Hepatocyte (in vitro differentiated cells): ENCODE measurements around the gene SNAP23. TPM values are rescaled to one million over a fixed set of nuclear protein-coding genes. Genes with fewer than 3 reads are reported as not detected.

ENCODE experiments used
- DNase-seq: peaks from one replicate; pipeline ENCODE4 v3.0.0-alpha.2; 2016; ENCODE audit warnings: low spot score
- H2AFZ ChIP-seq: fragments of 200-600 bp; sonication (generic); 2 replicates; pipeline ENCODE4 v1.6.0; 2016; ENCODE audit warnings: antibody characterized with exemption, mild to moderate bottlenecking
- H3K27ac ChIP-seq: fragments of 200-600 bp; sonication (generic); 2 replicates; pipeline ENCODE4 v1.5.1; 2016; ENCODE audit warnings: mild to moderate bottlenecking
- H3K27me3 ChIP-seq: fragments of 200-600 bp; sonication (generic); 2 replicates; pipeline ENCODE4 v1.6.1; 2016
- H3K36me3 ChIP-seq: fragments of 200-600 bp; sonication (generic); replicated peaks from 2 replicates; pipeline ENCODE4 v1.5.1; 2016; ENCODE audit warnings: low read depth; ENCODE audit not compliant: insufficient read depth
- H3K4me1 ChIP-seq: fragments of 200-600 bp; sonication (generic); 2 replicates; pipeline ENCODE4 v1.5.1; 2016; ENCODE audit warnings: mild to moderate bottlenecking, moderate library complexity; ENCODE audit not compliant: insufficient read depth
- H3K4me2 ChIP-seq: fragments of 200-600 bp; sonication (generic); 2 replicates; pipeline ENCODE4 v1.6.0; 2016
- H3K4me3 ChIP-seq: fragments of 200-600 bp; sonication (generic); 2 replicates; pipeline ENCODE4 v1.5.1; 2016; ENCODE audit warnings: mild to moderate bottlenecking
- H3K79me2 ChIP-seq: fragments of 200-600 bp; sonication (generic); 2 replicates; pipeline ENCODE4 v1.6.0; 2017; ENCODE audit warnings: mild to moderate bottlenecking
- H3K9me2 ChIP-seq: fragments of 200-600 bp; sonication (generic); replicated peaks from 2 replicates; pipeline ENCODE4 v1.6.0; 2017; ENCODE audit warnings: mild to moderate bottlenecking; ENCODE audit not compliant: insufficient read depth
- H3K9me3 ChIP-seq: fragments of 200-600 bp; sonication (generic); 2 replicates; pipeline ENCODE4 v1.5.1; 2016; ENCODE audit warnings: low read depth, mild to moderate bottlenecking
- H4K20me1 ChIP-seq: fragments of 200-600 bp; sonication (generic); 2 replicates; pipeline ENCODE4 v1.6.0; 2016; ENCODE audit warnings: mild to moderate bottlenecking; ENCODE audit not compliant: insufficient read depth, poor library complexity, severe bottlenecking
- CTCF ChIP-seq: fragments of 200-600 bp; sonication (generic); IDR thresholded peaks from 2 replicates; pipeline ENCODE4 v1.5.1; 2016; ENCODE audit warnings: antibody characterized with exemption, mild to moderate bottlenecking; ENCODE audit not compliant: poor library complexity
- EZH2 ChIP-seq: fragments of 200-600 bp; sonication (generic); IDR thresholded peaks from 2 replicates; pipeline ENCODE4 v1.6.1; 2016; ENCODE audit warnings: antibody characterized with exemption, mild to moderate bottlenecking, borderline replicate concordance
- EZH2phosphoT487 ChIP-seq: fragments of 200-600 bp; sonication (generic); IDR thresholded peaks from one replicate; pipeline ENCODE4 v1.6.1; 2018; ENCODE audit warnings: antibody characterized with exemption, mild to moderate bottlenecking, low read depth, moderate library complexity; ENCODE audit not compliant: unreplicated experiment, severe bottlenecking
- WGBS: methylation state at CpG from one replicate; pipeline ENCODE4 v1.1.6; 2016; ENCODE audit warnings: low lambda C conversion rate; ENCODE audit errors: missing lambda C conversion rate; 5-methylcytosine and 5-hydroxymethylcytosine counted together
- polyA plus RNA-seq: library from polyadenylated mRNA; unstranded; fragments of >200 nt; fragmentation: Nextera tagmentation; extraction: Ambion mirVana; gene quantifications from 2 replicates; pipeline ENCODE4 v1.2.1, GENCODE V29; 2016
- total RNA-seq: library from RNA; depleted of rRNA; stranded (reverse); fragments of >200 nt; gene quantifications from 2 replicates; pipeline ENCODE4 v1.2.3, GENCODE V29; 2014

The SNAP23 gene
- total and polyA plus RNA-seq, 2 experiments from 2014 or later, result 82.7 to 123 TPM

DNA sequence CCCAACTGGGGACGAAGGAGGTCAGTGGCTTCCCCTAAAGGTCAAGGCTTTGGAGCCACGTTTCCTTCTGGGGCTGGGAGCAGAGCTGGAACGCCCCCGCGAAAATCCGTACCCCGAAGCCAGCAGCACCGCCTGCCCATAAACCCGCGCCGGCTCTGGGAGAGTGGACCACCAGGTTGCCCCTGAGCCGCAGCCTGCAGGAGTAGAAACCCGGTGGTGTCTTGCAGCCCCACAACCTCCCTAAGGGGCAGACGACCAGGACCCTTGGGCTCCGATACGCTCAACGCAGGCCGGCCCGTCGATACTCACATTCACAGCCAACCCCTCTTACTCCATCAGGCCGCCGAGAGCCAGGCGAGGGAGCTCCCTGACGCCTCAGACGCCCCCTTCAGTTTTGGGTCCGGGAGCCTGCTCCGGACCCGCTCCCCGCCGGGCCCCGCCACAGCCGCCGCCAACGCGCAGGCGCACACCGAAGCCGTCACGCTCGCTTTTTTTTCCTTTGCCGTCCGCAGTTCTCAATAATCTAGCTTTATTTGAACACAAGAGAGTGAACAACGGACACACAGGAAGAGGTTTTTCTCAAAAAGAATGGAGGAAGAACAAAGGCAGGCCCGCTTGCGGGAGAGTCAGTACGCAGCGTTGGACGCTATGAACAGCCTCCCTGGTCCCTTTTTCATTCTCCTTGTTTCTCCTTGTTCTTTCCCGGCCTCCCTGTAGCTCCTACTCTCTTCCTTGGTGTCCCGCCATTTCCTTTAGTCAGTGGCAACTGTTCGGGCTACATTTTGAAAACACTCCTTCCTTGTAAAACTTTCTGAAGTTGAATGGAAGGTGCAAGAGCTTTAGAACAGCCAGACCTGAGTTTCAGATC, 4.5 kb upstream of the SNAP23 start, which contains the start of gene ZNF106:
Gene ZNF106 (minus strand): TSS at position 471 of the 868 bp plus-strand sequence. CDS start 18,852 bp downstream, outside the sequence.
- WGBS, result 2% methylated on average over 51 of the region's 51 CpGs
- no peaks in the 10 kb centered on the region for H4K20me1 ChIP-seq
- H3K79me2 ChIP-seq, result peaks cover 45% of the 10 kb centered on the region
- H3K4me2 ChIP-seq, result peak within 1 kb of the TSS; percentile 76
- peaks cover 20% of the 10 kb centered on the region for H3K4me1 ChIP-seq
- peak within 1 kb of the TSS; percentile 80 for H3K4me3 ChIP-seq
- no peak for TF ChIP-seq CTCF
- no peak for TF ChIP-seq EZH2
- no peak for TF ChIP-seq EZH2phosphoT487
- H3K27ac ChIP-seq, result peak within 1 kb of the TSS; percentile 99
- no peaks in the 10 kb centered on the region for H3K9me3 ChIP-seq
- no peaks in the 10 kb centered on the region for H3K36me3 ChIP-seq
- H3K9me2 ChIP-seq, result no peaks in the 10 kb centered on the region
- DNase-seq, result peak; percentile 94
- no peaks in the 10 kb centered on the region for H3K27me3 ChIP-seq
- peak within 1 kb of the TSS; percentile 75 for H2AFZ ChIP-seq

DNA sequence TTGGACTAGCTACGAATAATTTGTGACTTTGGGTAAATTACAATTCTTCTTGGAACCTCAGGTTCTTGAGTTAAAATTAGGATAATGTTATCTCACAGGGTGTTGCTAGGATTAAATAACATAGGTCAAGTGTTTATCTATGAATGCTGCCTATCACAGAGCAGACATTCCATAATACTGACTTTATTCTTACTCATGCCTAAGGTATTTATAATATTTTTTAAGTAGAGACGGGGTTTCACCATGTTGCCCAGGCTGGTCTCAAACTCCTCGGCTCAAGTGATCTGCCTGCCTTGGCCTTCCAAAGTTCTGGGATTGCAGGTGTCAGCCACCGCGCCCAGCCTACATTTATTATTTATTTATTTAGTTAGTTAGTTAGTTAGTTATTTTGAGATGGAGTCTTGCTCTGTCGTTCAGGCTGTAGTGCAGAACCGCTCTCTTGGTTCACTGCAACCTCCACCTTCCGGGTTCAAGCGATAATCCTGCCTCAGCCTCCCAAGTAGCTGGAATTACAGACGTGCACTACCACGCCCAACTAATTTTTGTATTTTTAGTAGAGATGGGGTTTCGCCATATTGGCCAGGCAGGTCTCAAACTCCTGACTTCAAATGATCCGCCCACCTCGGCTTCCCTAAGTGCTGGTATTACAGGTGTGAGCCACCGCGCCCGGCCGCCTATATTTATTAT, 3.8 kb upstream of the SNAP23 start:
- H3K27me3 ChIP-seq, result no peaks in the 10 kb centered on the region
- H3K9me2 ChIP-seq, result no peaks in the 10 kb centered on the region
- peak overlapping the region; percentile 76 for H3K4me2 ChIP-seq
- peak; percentile 20 for DNase-seq
- H3K79me2 ChIP-seq, result peaks cover 45% of the 10 kb centered on the region
- H3K36me3 ChIP-seq, result no peaks in the 10 kb centered on the region
- no peaks in the 10 kb centered on the region for H3K9me3 ChIP-seq
- TF ChIP-seq EZH2 (no peak), EZH2phosphoT487 (no peak), CTCF (no peak)
- 84% methylated on average over 18 of the region's 18 CpGs for WGBS
- peak overlapping the region; percentile 57 for H2AFZ ChIP-seq
- H3K27ac ChIP-seq, result peak overlapping the region; percentile 99
- H3K4me1 ChIP-seq, result peaks cover 20% of the 10 kb centered on the region
- H4K20me1 ChIP-seq, result no peaks in the 10 kb centered on the region
- peak overlapping the region; percentile 28 for H3K4me3 ChIP-seq

- DNase-seq, result no peak
- H3K79me2 ChIP-seq, result peaks cover 42% of the 10 kb centered on the region
- WGBS, result 100% methylated on average over 1 of the region's 1 CpG
- no peaks in the 10 kb centered on the region for H3K27me3 ChIP-seq
- H3K36me3 ChIP-seq, result no peaks in the 10 kb centered on the region
- no peak overlapping the region for H3K4me3 ChIP-seq
- H4K20me1 ChIP-seq, result no peaks in the 10 kb centered on the region
- no peaks in the 10 kb centered on the region for H3K9me2 ChIP-seq
- peak overlapping the region; percentile 95 for H3K27ac ChIP-seq
- no peaks in the 10 kb centered on the region for H3K9me3 ChIP-seq
- TF ChIP-seq CTCF, result no peak
- no peak for TF ChIP-seq EZH2phosphoT487
- no peak for TF ChIP-seq EZH2
- H3K4me2 ChIP-seq, result no peak overlapping the region
- peaks cover 27% of the 10 kb centered on the region for H3K4me1 ChIP-seq
- no peak overlapping the region for H2AFZ ChIP-seq
Measured at GRCh38 chr15:42493679-42494078, 1.8 kb upstream of the SNAP23 start.
